Dermis microvascular lymphatic vessel endothelial cell (primary cell): ENCODE data around the gene TYK2. TPM values are rescaled to one million over a fixed set of nuclear protein-coding genes. Genes with fewer than 3 reads are reported as not detected.
"Not testable (repeated sequence)": the region's sequence is repeated elsewhere in the genome, so short reads cannot be mapped to it uniquely, and the experiment has no call there.

Experiments
- DNase-seq, 2 donors: peaks; one replicate each; pipeline versions ENCODE4 v3.0.0 to v3.0.0-alpha.2; 2010; ENCODE audit warnings: low read depth in 2 of 2
- total RNA-seq: library from RNA; depleted of rRNA; stranded (reverse); fragments of >200 nt; gene quantifications from 2 replicates; pipeline ENCODE4 v1.2.1, GENCODE V29; 2014

Gene TYK2
- total RNA-seq, 1 donor from 2014 or later = 57.0 TPM

DNA sequence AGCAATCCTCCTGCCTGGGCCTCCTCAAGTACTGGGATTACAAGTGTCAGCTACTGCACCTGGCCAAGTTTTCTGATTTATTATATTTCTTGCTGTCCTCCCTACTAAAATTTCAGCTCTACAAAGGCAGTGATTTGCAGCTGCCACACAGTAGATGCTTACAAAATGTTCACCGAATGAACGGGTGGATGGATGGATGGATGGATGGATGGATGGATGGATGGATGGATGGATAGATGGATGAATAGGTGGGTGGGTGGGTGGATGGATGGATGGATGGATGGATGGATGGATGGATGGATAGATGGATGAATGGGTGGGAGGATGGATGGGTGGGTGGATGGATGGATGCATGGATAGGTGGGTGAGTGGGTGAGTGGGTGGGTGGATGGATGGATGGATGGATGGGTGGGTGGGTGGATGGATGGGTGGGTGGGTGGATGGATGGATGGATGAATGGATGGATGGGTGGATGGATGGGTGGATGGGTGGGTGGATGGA lies 3.2 kb downstream of the TYK2 start:
- not testable (repeated sequence) for DNase-seq

DNA sequence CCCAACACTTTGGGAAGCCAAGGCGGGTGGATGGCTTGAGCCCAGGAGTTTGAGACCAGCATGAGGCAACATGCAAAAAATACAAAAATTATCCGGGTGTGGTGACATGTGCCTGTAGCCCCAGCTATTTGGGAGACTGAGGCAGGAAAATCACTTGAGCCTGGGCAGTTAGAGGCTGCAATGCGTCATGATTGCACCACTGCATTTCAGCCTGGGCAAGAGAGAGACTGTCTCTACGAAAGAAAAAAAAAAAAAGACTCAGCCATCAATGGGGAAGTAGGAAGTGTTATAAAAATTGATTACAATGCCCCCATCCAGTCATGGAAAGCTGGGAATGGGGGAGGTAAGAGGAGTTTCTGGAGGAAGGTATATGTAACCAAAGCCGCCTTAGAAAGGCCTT lies 5.4 kb downstream of the TYK2 start:
- DNase-seq = no peak

DNA sequence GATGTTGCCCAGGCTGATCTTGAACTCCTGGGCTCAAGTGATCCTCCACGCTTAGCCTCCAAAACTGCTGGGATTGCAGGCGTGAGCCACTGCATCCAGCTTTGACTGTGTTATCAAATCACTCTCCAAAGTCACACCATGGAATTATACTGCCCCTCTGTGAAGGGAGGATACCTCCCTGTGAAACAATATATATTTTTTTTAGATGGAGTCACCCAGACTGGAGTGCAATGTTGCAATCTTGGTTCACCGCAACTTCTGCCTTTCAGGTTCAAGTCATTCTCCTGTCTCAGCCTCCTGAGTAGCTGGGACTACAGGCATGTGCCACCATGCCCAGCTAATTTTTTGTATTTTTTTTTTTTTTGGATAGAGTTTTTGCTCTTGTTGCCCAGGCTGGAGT lies 7.7 kb downstream of the TYK2 start:
- DNase-seq = no peak

DNA sequence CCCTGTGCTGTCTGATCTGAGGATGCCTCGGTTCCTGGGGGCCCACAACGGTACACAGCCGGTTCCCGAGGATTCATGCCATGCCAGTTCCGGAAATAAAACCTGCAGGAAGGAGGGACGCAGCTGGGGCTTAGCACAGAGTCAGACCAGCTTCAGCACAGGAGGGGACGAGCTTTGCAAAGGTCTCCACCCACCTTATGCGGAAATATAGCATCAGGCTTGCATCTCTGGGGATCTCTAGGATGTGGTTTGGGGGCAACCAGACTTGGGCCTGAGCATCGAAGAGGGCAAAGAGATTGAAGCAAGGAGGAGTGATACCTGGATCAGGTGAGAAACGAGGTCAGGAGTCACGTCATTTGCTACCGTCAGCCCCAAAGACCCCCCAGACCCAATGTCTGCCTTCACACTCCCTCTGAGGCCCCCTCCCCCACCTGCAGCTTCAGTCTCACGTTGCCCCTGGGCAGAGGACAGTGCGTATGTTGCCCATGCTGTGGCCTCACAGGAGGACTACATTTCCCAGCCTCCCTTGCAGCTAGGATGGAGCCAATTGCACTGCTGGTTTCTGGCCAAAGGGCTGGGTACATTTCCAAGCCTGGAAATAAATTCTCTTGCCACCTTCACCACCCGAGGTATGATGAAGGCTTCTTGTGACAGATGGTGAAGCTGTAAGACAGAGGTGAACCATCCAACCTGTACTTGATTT lies 12.1 kb downstream of the TYK2 start:
- no peak for DNase-seq

DNA sequence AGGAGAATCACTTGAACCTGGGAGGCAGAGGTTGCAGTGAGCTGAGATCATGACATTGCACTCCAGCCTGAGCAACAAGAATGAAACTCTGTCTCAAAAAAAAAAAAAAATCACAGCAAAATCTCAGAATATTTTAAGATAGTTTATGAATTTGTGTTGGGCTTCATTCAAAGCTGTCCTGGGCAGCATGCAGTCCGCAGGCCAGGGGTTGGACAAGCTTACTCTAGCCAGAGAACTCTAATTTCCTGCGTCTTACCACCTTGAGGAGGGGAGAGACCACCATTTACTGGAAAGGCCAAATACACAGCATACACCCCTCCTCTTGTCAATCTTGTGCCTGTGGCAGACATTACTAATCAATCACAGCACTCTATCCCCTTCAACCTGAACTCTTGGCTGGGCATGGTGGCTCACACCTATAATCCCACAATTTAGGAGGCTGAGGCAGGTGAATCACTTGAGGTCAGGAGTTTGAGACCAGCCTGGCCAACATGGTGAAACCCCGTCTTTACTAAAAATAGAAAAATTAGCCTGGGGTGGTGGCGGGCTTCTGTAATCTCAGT lies 13.3 kb downstream of the TYK2 start:
- not testable (repeated sequence) for DNase-seq

DNA sequence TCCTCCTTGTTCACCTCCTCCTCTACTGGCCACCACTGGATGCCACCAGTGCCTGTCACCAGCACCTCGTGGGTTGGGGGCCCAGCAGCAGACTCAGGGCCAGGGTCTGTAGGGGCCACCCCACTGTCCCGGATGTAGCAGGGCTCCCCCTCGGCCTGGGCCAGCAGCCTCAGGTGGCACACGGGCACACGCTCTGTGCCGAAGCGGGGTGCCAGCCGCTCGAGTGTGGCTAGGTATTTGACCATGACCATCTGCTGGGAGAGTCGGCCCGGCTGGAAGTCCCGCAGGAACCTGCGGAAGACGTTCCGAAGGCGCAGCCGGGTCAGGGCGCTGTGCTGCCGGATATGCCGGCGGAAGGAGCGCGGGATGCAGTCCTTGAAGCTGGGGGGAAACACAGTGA lies 14.9 kb downstream of the TYK2 start:
- no peak for DNase-seq

DNA sequence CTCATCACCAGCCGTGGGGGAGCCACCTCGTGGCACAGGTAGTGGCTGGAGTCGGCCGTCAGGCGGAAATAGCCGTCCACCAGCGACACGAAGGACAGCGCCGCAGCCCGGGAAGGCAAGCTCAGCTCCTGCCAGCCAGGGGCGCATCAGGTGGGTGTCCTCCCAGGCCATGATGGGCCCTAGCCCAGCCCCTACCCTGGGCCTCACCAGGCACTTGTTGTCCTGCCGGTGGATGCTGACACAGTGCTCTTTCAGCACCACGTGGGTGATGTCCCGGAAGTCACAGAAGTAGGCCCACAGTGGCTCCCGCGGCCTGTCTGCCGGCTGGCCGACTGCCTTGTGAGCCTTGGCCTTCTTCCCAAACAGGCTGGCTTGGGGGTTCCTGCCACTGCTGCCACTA lies 15.7 kb downstream of the TYK2 start:
- no peak for DNase-seq

DNA sequence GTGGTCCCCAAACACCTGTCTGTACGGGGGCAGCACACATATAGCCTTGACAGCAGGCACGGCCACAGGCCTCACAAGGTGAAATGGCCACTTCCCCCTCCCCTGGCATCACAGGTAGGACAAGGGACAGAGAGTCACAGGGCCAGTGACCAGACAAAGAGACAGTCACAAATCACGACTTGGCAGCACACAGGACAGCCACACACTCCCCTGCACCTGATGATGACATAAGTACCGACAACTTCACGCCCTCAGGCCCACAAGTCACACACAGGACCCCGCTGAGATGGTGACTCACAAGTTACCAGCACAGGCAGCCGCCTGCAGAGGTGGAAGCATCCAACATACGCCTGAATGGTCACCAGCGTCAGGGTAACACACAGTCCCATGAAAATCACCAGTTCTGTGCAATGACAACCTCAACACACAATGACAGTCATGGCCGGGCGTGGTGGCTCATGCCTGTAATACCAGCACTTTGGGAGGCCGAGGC lies 16.5 kb downstream of the TYK2 start:
- no peak for DNase-seq

DNA sequence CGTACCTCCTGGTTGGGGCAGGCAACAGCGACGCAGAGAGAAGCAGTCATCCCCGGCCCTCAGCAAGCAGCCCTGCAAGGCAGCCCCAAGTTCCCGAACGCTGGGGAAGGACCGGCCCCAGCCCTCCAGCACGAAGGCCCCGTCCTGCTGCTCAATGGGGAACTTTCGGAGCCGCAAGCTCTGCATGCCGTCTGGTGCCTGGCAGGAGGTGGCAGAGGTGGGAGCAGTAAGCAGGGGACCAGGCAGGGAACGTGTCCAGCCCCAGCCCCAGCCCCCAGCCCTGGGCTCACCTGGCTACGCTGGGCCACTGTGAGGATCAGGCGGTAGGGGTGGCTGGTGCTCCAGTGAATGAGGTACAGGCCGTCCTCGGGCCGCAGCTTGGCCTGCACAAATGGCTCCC lies 18.1 kb downstream of the TYK2 start:
- no peak for DNase-seq

DNA sequence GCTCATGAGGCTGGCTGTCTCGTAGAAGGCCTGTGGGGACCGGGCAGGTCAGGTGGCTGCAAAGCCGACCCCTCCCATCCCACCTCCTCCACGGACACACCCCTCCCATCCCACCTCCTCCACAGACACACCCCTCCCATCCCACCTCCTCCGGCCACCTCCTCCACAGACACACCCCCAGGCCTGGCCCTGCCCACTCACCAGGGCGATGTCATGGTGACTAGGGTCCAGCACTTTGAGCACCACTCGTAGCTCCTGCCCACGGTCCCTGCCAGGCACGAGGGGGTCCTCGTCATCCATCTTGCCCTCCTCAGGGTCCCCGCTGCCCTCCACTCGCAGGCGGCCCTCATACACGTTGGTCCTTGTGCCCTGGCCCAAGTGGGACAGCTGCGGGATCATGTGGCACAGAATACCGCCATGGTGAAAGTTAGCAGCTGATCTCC lies 18.8 kb downstream of the TYK2 start:
- DNase-seq = no peak

DNA sequence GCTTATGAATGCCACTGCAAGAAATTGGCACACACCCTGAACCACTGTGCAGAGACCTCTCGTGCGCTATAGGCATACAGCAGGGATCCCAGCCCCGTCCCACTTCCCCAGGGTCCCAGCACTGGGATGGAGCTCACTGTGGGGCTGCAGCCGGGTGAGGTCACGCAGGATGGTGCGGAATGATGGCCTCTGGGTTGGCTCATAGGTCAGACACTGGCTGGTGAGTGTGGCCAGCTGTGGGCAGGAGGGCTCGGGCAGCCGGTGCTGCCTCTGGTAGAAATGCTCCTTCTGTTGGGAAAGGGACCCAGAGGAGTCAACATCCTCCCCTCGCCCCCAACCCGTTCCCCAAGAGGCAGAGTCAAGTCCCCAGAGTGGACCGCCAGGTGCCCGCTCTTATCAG lies 23.9 kb downstream of the TYK2 start:
- no peak for DNase-seq

DNA sequence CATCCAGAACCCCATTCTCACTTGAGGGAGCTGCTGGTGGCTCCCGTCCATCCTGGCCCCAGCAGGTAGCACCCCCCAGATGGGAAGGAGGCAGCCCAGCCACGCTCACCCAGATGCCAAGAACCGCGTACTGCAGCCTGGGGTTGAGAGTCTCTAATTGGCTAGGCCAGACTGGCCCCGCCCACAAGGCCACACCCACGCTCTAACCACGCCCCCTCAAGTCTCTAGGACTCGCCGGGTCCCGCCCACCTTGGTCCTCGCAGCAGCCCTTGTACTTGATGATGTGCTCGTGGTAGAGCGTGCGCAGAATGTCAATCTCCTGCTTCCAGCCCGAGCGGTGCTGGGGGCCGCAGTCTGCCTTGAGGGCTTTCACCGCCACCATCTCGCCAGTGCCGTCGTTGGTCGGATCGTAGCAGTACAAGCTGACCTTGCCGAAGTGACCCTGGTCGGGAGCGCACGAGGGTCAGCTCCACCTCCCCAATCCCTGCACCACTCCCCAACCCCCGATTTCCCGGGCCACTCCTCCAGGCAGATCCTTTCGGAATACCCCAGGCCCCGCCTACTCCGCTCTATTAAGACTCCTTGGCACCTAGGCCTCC lies 26.5 kb downstream of the TYK2 start:
- DNase-seq = no peak

DNA sequence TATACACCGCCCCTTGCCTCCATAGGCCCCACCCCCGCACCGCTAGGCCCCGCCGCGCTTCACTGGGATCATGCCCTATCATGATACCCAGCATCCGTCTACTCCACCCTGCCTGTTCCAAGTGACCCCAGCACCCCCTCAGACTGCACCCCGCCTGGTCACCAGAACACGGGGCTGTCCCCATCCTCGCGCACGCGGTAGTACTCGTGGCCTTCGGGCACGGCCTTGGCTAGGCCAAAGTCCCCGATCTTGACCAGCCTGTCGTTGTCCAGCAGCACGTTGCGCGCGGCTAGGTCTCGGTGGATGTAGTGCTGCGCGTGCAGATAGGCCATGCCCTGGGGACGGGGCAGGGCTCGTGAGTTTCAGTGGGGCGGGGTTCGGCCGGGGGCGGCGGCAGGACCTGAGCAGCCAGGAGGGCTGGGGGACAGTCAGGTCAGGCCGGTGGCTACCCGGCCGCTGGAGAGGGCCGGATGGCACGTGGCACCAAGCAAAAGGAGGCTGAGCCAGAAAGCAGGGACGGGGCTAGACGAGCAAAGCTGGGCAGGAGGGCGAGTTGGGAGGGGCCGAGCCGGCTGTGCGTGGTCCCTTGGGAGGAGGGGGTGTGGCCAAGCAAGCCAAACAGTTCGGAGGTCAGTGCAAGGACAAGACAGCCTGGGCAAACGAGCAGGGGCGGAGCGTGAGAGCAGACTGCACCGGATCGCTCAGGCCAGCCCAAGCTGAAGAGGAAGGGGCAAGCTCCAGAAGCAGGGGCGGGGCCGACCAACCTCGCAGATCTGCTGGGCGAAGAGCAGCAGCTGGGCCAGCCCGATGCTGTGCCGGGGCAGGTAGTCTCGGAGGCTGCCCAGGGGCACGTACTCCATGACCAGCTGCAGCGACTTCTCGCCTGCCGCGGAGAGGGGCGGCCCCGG lies 27.4 kb downstream of the TYK2 start:
- no peak for DNase-seq

DNA sequence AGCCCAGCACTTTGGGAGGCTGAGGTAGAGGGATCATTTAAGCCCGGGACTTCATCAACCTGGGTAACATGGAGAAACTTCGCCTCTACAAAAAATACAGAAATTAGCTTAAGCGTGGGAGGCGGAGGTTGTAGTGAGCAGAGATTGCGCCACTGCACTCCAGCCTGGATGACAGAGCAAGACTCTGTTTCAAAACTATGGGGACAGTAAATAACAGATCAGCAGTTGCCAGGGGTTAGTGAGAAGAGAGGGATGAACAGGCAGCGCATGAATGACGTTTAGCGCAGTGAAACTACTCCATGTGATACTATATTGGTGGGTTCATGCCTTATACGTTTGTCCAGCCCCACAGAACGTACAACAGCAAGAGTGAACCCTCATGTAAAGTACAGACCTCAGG lies 33.9 kb downstream of the TYK2 start:
- DNase-seq = no peak

DNA sequence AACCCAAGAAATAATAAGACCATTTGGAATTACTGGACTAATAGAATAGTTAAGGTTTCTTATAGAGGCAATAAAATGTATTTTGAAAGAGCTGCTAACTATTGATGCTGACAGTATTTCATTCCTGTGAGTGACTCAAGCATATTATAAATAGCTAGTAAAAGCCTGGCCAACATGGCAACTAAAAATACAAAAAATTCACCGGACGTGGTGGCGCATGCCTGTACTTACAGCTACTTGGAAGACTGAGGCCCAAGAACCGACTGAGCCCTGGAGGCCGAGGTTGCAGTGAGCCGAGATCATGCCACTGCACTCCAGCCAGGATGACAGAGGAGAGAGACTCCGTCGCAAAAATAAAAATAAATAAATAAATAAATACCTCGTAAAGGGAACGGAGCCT lies 35.6 kb downstream of the TYK2 start:
- no peak for DNase-seq

DNA sequence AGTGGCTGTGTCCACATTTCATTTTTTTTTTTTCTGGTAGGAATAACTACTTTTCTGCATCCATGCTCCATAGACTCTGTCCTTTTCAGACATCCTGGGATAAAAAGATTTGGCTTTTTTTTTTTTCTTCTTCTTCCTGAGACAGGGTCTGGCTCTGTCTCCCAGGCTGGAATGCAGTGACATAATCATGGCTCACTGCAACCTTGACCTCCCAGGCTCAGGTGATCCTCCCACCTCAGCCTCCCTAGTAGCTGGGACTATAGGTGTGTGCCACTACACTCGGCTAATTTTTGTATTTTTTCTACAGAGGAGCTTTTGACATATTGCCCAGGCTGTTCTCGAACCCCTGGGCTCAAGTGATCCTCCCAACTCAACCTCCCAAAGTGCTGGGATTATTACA lies 36.9 kb downstream of the TYK2 start:
- no peak for DNase-seq

DNA sequence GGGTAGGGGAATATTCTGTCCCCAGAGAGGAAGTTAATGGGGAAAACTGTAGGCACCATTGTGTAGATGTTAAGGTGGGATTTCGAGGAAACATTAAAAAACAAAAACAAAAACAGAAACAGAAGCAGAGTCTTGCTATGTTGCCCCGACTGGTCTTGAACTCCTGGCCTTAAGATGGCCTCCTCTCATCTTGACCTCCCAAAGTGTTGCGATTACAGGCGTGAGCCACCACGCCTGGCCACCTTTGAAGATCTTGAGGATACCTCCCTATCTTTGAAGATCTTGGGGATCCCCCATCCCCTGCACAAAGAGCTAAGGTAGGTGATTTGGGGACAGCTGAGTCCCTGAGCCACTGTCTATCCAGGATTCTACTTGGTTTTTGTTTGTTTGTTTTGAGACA lies 40.4 kb downstream of the TYK2 start:
- no peak for DNase-seq

DNA sequence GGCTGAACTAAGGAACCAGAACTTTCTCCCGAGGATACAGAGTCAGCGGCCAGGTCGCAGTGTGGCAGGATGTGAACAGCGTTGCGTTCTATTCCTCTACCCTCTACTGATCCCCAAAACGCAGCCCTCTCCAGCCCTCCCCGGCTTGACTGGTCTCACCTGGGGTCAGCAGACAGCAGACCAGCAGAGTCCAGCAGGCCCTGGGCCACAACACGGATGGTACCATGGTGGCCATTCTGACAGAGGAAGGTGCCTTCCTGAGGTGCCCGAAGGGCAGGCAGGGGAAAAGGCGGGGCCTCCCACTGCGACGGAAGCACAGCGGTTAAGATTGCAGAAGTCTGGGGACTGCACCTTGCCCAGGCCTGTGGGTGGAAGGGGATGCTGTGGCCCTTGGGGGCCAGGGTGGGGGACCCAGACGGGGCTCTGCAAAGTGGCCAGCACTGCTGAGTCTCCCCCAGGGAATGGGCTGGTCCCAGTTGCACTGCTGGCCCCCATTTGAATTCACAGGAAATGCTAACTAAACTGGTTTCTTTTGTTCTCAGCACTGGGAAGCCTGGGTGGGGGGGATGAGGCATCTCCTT lies 40.9 kb downstream of the TYK2 start, which contains the start of gene ICAM3:
ICAM3 (minus strand) TSS at position 245 of the 581 bp plus-strand sequence; CDS start at position 235, 10 bp downstream.
- no peak for DNase-seq

DNA sequence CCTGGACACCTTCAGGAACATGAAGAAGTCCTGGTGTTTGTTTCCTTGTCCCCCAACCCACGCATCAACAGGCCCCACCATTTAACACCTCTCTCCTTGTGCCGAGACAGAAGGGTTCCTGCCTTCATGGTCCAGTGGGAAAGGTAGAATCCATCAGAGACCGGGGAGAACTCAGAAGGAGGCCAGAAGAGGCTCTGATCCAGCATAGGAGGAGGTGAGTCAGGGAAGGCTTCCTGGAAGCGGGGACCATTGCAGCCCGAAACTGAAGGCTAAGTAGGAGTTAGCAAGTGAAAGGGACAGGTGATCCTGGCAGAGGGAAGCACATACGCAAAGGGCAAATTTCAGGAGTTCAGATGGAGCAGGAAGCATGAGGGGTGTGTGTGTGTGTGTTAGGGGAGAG lies 41.4 kb downstream of the TYK2 start:
- no peak for DNase-seq

DNA sequence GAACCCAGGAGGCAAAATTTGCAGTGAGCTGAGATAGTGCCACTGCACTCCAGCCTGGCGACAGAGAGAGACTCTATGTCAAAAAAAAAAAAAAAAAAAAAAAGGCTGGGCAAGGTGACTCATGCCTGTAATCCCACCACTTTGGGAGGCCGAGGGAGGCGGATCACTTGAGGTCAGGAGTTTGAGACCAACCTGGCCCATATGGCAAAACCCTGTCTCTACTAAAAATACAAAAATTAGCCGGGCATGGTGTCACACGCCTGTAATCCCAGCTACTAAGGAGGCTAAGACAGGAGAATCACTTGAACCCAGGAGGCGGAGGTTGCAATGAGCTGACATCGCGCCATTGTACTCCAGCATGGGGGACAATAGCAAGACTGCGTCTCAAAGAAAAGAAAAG lies 43.6 kb downstream of the TYK2 start:
- DNase-seq = not testable (repeated sequence)

DNA sequence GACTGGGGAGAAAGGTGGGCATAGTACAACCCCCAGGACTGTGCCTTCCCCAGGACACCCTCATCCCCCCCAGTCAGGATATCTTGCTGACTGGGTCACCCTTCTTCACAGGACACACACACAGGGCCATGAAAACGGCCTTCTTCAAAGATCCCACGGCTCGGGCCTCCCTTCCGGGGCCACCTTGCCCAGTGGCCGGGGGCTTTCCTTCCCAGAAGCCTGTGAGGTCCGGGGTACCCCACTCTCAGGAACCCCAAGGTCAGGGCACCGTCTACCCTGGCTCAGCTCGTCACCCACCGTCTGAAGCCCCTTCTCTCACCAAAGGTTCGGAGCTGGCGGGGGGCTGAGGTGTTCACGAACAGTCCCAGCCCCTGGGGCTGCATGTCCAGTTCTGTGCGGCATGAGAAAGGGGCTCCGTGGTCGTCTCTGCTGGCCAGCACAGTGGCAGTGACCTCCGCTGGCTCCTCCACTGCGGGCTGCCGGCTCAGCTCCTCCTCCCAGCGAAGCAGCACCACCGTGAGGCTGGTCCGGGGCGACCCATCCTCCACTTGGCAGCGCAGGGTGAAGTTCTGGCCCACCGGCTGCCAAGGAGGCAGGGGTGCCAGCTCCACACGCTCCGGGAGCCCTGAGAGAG lies 44.9 kb downstream of the TYK2 start:
- DNase-seq = no peak
